LNCAP (cell line): ENCODE results near the gene GALNT4.

Source experiments
- TF ChIP-seq, protein P1 (sequence below): fragments of 450-650 bp; IDR thresholded peaks from 2 replicates; pipeline ENCODE4 v1.5.1; 2017; ENCODE audit warnings: mild to moderate bottlenecking

The GALNT4 gene

DNA sequence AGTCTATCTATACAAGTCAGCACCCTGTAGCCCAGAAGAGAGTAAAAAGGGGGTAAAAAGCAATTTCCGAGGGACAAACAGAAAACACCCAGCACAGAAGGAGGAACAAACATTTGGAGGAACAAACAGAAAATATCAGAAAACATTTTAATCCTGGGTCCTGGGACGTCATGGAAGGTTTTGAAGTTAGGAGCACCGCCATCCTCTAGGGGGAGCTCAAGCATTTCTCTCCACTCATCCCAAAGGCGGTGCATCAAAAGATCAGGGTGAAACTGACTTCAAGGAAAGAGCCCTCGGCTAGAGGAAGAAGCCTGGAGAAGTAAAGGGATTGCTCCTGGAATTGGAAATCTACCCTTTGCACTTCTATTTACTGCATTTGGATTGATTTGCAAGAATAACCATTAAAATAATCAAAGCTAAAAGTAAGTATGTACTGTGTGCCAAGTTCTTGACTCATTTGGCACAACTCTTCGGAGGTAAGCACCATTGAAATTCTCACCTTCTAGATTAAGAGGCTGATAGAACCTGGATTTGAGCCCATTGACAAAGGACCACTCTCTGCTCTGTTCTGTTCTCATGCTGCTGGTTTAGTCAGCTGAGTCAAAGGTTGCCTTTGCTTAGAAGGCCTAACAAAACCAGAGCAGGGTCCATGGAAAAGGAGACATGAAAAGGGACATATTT is 18.5 kb upstream of the GALNT4 start:
- TF ChIP-seq, protein P1, sequence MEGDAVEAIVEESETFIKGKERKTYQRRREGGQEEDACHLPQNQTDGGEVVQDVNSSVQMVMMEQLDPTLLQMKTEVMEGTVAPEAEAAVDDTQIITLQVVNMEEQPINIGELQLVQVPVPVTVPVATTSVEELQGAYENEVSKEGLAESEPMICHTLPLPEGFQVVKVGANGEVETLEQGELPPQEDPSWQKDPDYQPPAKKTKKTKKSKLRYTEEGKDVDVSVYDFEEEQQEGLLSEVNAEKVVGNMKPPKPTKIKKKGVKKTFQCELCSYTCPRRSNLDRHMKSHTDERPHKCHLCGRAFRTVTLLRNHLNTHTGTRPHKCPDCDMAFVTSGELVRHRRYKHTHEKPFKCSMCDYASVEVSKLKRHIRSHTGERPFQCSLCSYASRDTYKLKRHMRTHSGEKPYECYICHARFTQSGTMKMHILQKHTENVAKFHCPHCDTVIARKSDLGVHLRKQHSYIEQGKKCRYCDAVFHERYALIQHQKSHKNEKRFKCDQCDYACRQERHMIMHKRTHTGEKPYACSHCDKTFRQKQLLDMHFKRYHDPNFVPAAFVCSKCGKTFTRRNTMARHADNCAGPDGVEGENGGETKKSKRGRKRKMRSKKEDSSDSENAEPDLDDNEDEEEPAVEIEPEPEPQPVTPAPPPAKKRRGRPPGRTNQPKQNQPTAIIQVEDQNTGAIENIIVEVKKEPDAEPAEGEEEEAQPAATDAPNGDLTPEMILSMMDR: peak; percentile 89

DNA sequence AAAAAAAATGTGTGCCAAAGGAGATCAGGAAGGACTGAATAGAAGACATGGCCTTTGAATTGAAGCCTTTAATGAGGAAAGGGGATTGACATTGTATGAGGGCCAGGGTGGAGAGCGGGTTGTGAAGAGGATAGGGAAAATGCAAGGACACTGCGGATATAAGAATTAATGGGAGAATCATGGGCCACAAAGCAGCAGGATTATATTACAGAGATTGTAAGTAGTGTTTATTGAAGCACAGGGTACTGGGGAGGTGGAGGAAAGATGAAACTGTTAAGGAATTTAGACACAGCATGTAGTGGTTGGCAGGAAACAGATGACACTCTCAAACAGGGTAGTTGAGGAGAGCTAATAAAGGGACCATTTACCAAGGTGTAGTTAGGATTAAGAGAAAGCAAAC is 17.6 kb upstream of the GALNT4 start:
- TF ChIP-seq, protein P1: no peak

DNA sequence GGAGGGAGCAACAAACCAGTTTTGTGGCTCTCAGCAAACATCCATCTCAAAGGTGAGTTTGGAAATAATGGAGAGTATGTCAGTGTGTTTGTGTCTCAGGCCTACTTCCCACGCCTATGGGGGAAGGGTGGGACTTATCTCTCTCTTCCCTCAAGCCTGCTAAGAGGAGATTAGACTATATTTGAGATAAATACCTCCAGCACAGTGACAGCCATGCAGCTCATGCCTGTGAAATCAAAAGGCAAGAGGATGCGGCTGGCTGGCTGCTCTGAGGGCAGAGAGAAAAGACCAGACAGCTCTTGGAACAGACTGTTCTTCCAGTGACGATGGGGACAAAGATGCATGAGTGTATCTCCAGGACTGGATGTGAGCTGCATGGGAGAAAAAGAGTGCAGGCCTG is 16.0 kb upstream of the GALNT4 start:
- TF ChIP-seq, protein P1: no peak

DNA sequence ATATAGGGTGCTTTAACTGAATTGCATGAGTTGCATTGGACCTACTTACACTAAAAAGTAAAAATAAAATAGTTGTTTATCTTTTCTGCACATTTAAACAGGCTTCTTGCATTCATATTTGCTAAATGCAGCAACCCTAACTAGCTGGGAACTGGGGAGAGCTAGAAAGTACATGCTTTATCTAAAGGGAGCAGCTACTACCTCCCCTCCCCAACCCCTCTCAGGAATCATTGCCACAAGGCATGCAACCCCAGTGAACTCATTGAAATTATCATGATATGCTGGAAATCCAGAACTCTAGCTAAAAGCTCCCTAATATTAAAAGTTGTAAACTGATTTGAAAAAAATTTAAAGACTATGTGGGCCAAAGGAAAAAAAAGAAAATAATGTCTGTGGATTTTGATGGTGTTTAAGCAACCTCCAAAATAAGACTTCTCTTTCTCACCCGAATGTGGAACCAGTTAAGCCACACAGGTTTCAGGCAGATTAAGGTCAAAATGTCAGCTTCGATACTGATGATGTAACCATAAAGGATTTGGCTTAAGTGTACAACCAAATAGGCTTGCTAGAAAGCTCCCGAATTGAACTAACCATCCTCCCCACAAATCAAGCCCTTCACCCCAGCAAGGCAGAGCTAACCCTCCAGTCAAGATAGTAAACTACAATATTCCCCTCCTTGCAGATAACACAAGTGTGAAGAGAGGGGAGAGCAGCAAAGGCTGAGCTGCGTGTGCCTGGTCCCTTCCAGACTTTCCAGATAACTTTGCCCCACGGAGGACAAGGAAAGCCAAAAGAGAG is 15.0 kb upstream of the GALNT4 start:
- TF ChIP-seq, protein P1: no peak

DNA sequence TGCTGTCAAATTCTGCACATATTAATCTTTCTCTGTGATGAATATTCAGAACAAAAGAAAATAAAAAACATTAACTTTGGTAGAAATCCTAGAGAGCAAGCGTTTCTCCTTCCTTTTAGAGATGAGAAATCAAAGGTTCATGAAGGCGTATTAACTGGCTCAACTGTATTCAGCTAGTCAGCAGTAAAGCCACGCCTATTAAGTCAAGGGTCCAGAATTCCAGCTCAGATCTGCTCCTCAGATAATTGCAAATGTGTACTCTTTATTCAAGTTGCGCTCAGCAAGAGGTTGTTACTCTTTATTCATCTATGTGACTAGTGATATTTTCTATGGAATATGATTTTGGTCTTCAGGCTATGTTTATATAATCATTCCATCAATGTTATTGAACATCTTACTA is 14.3 kb upstream of the GALNT4 start:
- TF ChIP-seq, protein P1: no peak

DNA sequence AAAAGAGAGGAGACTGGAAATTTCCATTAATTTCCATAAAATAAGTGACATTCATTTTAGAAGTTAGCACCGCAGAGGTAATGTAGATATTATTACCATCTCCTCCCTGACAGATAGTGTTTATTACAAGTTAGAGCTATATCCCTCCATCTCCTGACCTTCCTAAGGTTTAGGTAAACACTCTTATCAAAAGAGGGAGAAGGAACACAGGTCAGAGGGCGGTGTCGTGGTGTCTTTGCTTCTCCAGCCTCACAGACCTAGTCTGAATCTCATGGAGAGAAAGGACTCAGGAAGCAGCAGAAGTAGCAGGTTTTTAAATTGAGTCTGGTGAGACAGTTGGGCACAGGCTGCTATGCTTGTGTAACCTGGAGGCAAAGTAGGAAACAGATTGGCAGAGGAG is 12.8 kb upstream of the GALNT4 start:
- TF ChIP-seq, protein P1: no peak

DNA sequence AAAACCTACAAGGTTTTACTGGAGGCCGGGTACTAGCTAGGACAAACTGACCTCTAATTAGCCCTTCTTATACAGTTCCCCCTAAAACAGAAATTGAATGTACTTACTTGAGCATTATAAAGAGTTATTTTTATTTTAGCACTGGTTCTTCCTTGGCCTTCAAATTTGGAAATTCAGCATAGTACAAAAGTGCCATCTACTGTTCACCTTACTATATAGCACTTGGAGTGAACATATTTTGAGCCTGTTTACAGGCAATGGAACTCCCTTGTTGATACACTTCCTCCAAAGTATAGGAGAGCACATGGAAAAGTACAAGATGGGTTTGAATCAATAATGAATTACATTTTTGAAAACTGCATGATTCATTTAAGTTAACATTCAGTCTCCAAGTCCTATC is 5.1 kb upstream of the GALNT4 start:
- TF ChIP-seq, protein P1: peak; percentile 67
